Astrocyte (in vitro differentiated cells and primary cell): Measurements from ENCODE around the gene CEACAM20. TPM values are rescaled to one million over a fixed set of nuclear protein-coding genes. Genes with fewer than 3 reads are reported as not detected.
"Not testable (repeated sequence)": the region's sequence is repeated elsewhere in the genome, so short reads cannot be mapped to it uniquely, and the experiment has no call there.

Experiments used
- DNase-seq: peaks from one replicate; pipeline ENCODE4 v3.0.0-alpha.2; 2010; ENCODE audit warnings: low read depth
- FAIRE-seq: peaks from 2 replicates; lab custom pipeline; 2011; peaks lifted over from hg19 to GRCh38; lab: Jason Lieb, UNC
- H2AFZ ChIP-seq: 2 replicates; pipeline ENCODE4 v1.6.0; 2012; ENCODE audit warnings: low read depth, low read length, inconsistent platforms
- H3K27ac ChIP-seq: 2 replicates; pipeline ENCODE4 v1.5.1; 2011; ENCODE audit warnings: low read depth, low read length, inconsistent platforms
- H3K27me3 ChIP-seq: 2 replicates; pipeline ENCODE4 v1.6.0; 2011; ENCODE audit warnings: low read length, inconsistent platforms; ENCODE audit not compliant: insufficient read depth
- H3K36me3 ChIP-seq: 2 replicates; pipeline ENCODE4 v1.5.1; 2011; ENCODE audit warnings: low read length, inconsistent platforms; ENCODE audit not compliant: insufficient read depth
- H3K4me1 ChIP-seq: 2 replicates; pipeline ENCODE4 v1.5.1; 2011; ENCODE audit warnings: low read length, inconsistent platforms; ENCODE audit not compliant: insufficient read depth
- H3K4me2 ChIP-seq: 2 replicates; pipeline ENCODE4 v1.6.0; 2012; ENCODE audit warnings: low read length, inconsistent platforms
- H3K4me3 ChIP-seq: 2 replicates; pipeline ENCODE4 v1.5.1; 2011; ENCODE audit warnings: low read depth, mild to moderate bottlenecking, low read length, inconsistent platforms; ENCODE audit not compliant: insufficient read depth
- H3K79me2 ChIP-seq: 2 replicates; pipeline ENCODE4 v1.6.0; 2012; ENCODE audit warnings: mild to moderate bottlenecking, low read length, inconsistent platforms; ENCODE audit not compliant: insufficient read depth
- H3K9ac ChIP-seq: 2 replicates; pipeline ENCODE4 v1.6.0; 2012; ENCODE audit warnings: mild to moderate bottlenecking, low read length, inconsistent platforms
- H3K9me3 ChIP-seq: 2 replicates; pipeline ENCODE4 v1.5.1; 2012; ENCODE audit warnings: low read depth, mild to moderate bottlenecking, low read length, inconsistent platforms; ENCODE audit not compliant: insufficient read depth
- H4K20me1 ChIP-seq: 2 replicates; pipeline ENCODE4 v1.6.0; 2012; ENCODE audit warnings: low read length, inconsistent platforms; ENCODE audit not compliant: insufficient read depth
- H3K27ac Mint-ChIP-seq: one replicate; pipeline ENCODE4 v1.8.0; 2021; ENCODE audit warnings: mild to moderate bottlenecking, mixed read lengths; ENCODE audit not compliant: unreplicated experiment
- H3K27me3 Mint-ChIP-seq: one replicate; pipeline ENCODE4 v1.8.0; 2021; ENCODE audit warnings: low read depth, mixed read lengths; ENCODE audit not compliant: unreplicated experiment
- H3K36me3 Mint-ChIP-seq: one replicate; pipeline ENCODE4 v1.8.0; 2021; ENCODE audit warnings: low read depth, mixed read lengths; ENCODE audit not compliant: unreplicated experiment
- H3K4me1 Mint-ChIP-seq: one replicate; pipeline ENCODE4 v1.8.0; 2021; ENCODE audit warnings: low read depth, mixed read lengths; ENCODE audit not compliant: unreplicated experiment
- H3K4me3 Mint-ChIP-seq: one replicate; pipeline ENCODE4 v1.8.0; 2021; ENCODE audit warnings: mild to moderate bottlenecking, moderate library complexity, mixed read lengths; ENCODE audit not compliant: unreplicated experiment
- H3K9me3 Mint-ChIP-seq: one replicate; pipeline ENCODE4 v1.8.0; 2021; ENCODE audit warnings: mild to moderate bottlenecking, mixed read lengths; ENCODE audit not compliant: unreplicated experiment
- EZH2 ChIP-seq: IDR thresholded peaks from 2 replicates; pipeline ENCODE4 v1.6.1; 2012; ENCODE audit warnings: mild to moderate bottlenecking, low read length, inconsistent platforms; ENCODE audit not compliant: insufficient read depth
- total RNA-seq: library from RNA; stranded (reverse); gene quantifications from 2 replicates; pipeline ENCODE4 v1.2.1, GENCODE V29; 2021
- TF ChIP-seq, protein P1 (sequence below): IDR thresholded peaks from 2 replicates; pipeline ENCODE4 v1.5.1; 2011; ENCODE audit warnings: low read depth, mild to moderate bottlenecking, inconsistent platforms, low read length, moderate library complexity; ENCODE audit not compliant: insufficient read depth

Gene CEACAM20
- total RNA-seq, 1 donor from 2014 or later, result not detected

DNA sequence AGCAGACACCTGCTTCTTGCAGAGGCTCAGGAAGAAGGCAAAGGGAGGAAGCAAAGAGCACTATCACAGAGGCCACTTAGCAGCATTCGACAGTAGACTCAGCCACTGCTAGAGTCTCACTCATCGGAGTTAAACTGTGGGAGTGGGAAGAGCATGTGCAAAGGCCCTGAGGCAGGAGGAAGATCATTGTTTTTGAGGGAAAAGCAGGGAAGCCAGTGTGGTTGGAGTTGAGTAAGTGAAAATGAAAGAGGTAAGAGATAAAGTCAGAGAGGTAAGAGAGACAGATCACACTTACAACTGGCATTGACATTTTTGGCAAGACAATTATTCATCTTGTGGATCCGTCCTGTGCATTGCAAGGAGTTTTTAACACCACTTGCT lies 41.1 kb upstream of the CEACAM20 start:
- Histone ChIP-seq H3K79me2 (no peaks in the 10 kb centered on the region), H3K4me2 (no peak overlapping the region), H3K36me3 (no peaks in the 10 kb centered on the region), H4K20me1 (no peaks in the 10 kb centered on the region), H2AFZ (no peak overlapping the region), H3K9me3 (no peaks in the 10 kb centered on the region), H3K27ac (no peak overlapping the region), H3K4me1 (no peaks in the 10 kb centered on the region), H3K4me3 (no peak overlapping the region), H3K9ac (no peak overlapping the region), H3K27me3 (peaks cover 22% of the 10 kb centered on the region)
- H3K9me3 Mint-ChIP-seq, result no peaks in the 10 kb centered on the region
- H3K36me3 Mint-ChIP-seq, result no peaks in the 10 kb centered on the region
- H3K27ac Mint-ChIP-seq, result no peak overlapping the region
- FAIRE-seq, result no peak
- DNase-seq, result no peak
- TF ChIP-seq, protein P1, sequence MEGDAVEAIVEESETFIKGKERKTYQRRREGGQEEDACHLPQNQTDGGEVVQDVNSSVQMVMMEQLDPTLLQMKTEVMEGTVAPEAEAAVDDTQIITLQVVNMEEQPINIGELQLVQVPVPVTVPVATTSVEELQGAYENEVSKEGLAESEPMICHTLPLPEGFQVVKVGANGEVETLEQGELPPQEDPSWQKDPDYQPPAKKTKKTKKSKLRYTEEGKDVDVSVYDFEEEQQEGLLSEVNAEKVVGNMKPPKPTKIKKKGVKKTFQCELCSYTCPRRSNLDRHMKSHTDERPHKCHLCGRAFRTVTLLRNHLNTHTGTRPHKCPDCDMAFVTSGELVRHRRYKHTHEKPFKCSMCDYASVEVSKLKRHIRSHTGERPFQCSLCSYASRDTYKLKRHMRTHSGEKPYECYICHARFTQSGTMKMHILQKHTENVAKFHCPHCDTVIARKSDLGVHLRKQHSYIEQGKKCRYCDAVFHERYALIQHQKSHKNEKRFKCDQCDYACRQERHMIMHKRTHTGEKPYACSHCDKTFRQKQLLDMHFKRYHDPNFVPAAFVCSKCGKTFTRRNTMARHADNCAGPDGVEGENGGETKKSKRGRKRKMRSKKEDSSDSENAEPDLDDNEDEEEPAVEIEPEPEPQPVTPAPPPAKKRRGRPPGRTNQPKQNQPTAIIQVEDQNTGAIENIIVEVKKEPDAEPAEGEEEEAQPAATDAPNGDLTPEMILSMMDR, result no peak
- TF ChIP-seq EZH2, result no peak
- peaks cover 23% of the 10 kb centered on the region for H3K27me3 Mint-ChIP-seq
- no peak overlapping the region for H3K4me3 Mint-ChIP-seq
- no peaks in the 10 kb centered on the region for H3K4me1 Mint-ChIP-seq

- Histone ChIP-seq H3K4me3 (no peak overlapping the region), H3K79me2 (no peaks in the 10 kb centered on the region), H3K9ac (no peak overlapping the region), H3K4me1 (no peaks in the 10 kb centered on the region), H3K27ac (no peak overlapping the region), H3K27me3 (peaks cover 22% of the 10 kb centered on the region), H2AFZ (no peak overlapping the region), H3K4me2 (no peak overlapping the region), H3K9me3 (no peaks in the 10 kb centered on the region), H4K20me1 (no peaks in the 10 kb centered on the region), H3K36me3 (no peaks in the 10 kb centered on the region)
- Mint-ChIP-seq H3K27ac (no peak overlapping the region), H3K27me3 (peaks cover 11% of the 10 kb centered on the region), H3K4me1 (no peaks in the 10 kb centered on the region), H3K36me3 (no peaks in the 10 kb centered on the region), H3K4me3 (no peak overlapping the region), H3K9me3 (no peaks in the 10 kb centered on the region)
- no peak for TF ChIP-seq EZH2
- TF ChIP-seq, protein P1, result no peak
- FAIRE-seq (no peak), DNase-seq (no peak)
Measured at GRCh38 chr19:44567745-44568144, 38.3 kb upstream of the CEACAM20 start.

DNA sequence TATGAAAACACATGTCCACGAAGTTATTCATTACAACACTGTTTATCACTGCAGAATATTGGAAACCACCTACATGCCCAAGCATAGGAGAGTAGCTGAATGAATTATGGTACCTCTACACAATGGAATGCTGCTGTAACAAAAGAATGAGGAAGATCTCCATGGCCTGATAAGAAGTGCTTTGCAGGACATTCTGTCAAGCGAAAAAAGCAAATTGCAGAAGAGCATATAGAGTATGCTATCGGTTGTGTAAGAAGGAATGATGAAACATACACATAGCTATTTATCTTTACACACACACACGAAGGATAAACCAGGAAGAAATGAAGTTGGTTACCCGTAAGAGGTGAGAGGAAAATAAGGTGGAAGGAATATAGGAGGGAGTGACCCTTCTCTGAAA lies 37.5 kb upstream of the CEACAM20 start:
- Histone ChIP-seq H3K9me3 (no peaks in the 10 kb centered on the region), H3K27ac (no peak overlapping the region), H3K4me1 (no peaks in the 10 kb centered on the region), H3K36me3 (no peaks in the 10 kb centered on the region), H2AFZ (no peak overlapping the region), H3K27me3 (peaks cover 22% of the 10 kb centered on the region), H3K4me2 (no peak overlapping the region), H3K4me3 (no peak overlapping the region), H3K79me2 (no peaks in the 10 kb centered on the region), H3K9ac (no peak overlapping the region), H4K20me1 (no peaks in the 10 kb centered on the region)
- no peak for DNase-seq
- no peak overlapping the region for H3K4me3 Mint-ChIP-seq
- no peak for FAIRE-seq
- no peak for TF ChIP-seq EZH2
- TF ChIP-seq, protein P1, result no peak
- no peaks in the 10 kb centered on the region for H3K9me3 Mint-ChIP-seq
- no peaks in the 10 kb centered on the region for H3K36me3 Mint-ChIP-seq
- no peaks in the 10 kb centered on the region for H3K4me1 Mint-ChIP-seq
- no peak overlapping the region for H3K27ac Mint-ChIP-seq
- H3K27me3 Mint-ChIP-seq, result peaks cover 11% of the 10 kb centered on the region

- not testable (repeated sequence) for H4K20me1 ChIP-seq, H3K4me2 ChIP-seq, DNase-seq, FAIRE-seq, H3K4me1 Mint-ChIP-seq, H3K4me3 ChIP-seq, H3K9ac ChIP-seq, H3K9me3 Mint-ChIP-seq, H3K27ac ChIP-seq, H3K27me3 Mint-ChIP-seq, H3K36me3 Mint-ChIP-seq, H3K27ac Mint-ChIP-seq, H3K36me3 ChIP-seq, H3K4me1 ChIP-seq, H2AFZ ChIP-seq, H3K9me3 ChIP-seq, H3K79me2 ChIP-seq, H3K4me3 Mint-ChIP-seq
- H3K27me3 ChIP-seq, result peaks cover 14% of the 10 kb centered on the region
Measured at GRCh38 chr19:44563086-44563655, 33.7 kb upstream of the CEACAM20 start.
